ENCODE data around the gene WSCD1. TPM values are rescaled to one million over a fixed set of nuclear protein-coding genes. Genes with fewer than 3 reads are reported as not detected.

The WSCD1 gene
- polyA plus RNA-seq, 3 donors = not detected

- TF ChIP-seq CTCF (IDR thresholded peaks at IDR 0.05) = no peak
- intact Hi-C loops (cut with micrococcal nuclease) = no loop called here
- H3K9me3 Mint-ChIP-seq = no peaks in the 10 kb centered on the region
- Histone ChIP-seq H3K4me1 (ENCODE audit: control insufficient read depth in 1 of 2, insufficient read depth in 2 of 2, low read length in 2 of 2) (no peaks in the 10 kb centered on the region), H4K20me1 (ENCODE audit: insufficient read depth, low read length) (no peaks in the 10 kb centered on the region), H3K9me3 (replicated peaks in 1 of 2; ENCODE audit: control insufficient read depth in 1 of 2, insufficient read depth in 1 of 2, low read length in 2 of 2) (no peaks in the 10 kb centered on the region), H3K9ac (ENCODE audit: insufficient read depth, low read length, poor library complexity, severe bottlenecking) (no peak overlapping the region), H2AFZ (ENCODE audit: insufficient read depth, low read depth, low read length, poor library complexity, severe bottlenecking) (no peak overlapping the region), H3K4me2 (replicated peaks; ENCODE audit: extremely low read depth, low read length, poor library complexity, severe bottlenecking) (no peak overlapping the region), H3K36me3 (replicated peaks in 1 of 2; ENCODE audit: control insufficient read depth in 1 of 2, insufficient read depth in 2 of 2, low read length in 2 of 2) (no peaks in the 10 kb centered on the region), H3K79me2 (ENCODE audit: insufficient read depth, low read length) (no peaks in the 10 kb centered on the region), H3K27me3 (ENCODE audit: control insufficient read depth in 2 of 2, insufficient read depth in 2 of 2, low read length in 2 of 2) (no peaks in the 10 kb centered on the region), H3K27ac (ENCODE audit: low read depth in 1 of 2, low read length in 2 of 2) (no peak overlapping the region), H3K4me3 (replicated peaks in 1 of 3; ENCODE audit: low read depth in 2 of 3, low read length in 3 of 3) (no peak overlapping the region)
- H3K36me3 Mint-ChIP-seq = no peaks in the 10 kb centered on the region
- DNase-seq = no peak
- no peaks in the 10 kb centered on the region for H3K4me1 Mint-ChIP-seq
- no peak overlapping the region for H3K4me3 Mint-ChIP-seq
- no peak overlapping the region for H3K27ac Mint-ChIP-seq
- WGBS (ENCODE audit: insufficient coverage) = 88% methylated on average over 2 of the region's 4 CpGs
- H3K27me3 Mint-ChIP-seq (ENCODE audit: low read depth in 3 of 3) = peaks cover 4 to 12% (median 6%) of the 10 kb centered on the region in 3 donors
Observed at GRCh38 chr17:6162216-6162615, 92.0 kb downstream of the WSCD1 start.

- Histone ChIP-seq H3K27me3 (ENCODE audit: control insufficient read depth in 2 of 2, insufficient read depth in 2 of 2, low read length in 2 of 2) (no peaks in the 10 kb centered on the region), H3K4me1 (ENCODE audit: control insufficient read depth in 1 of 2, insufficient read depth in 2 of 2, low read length in 2 of 2) (no peaks in the 10 kb centered on the region), H3K4me2 (replicated peaks; ENCODE audit: extremely low read depth, low read length, poor library complexity, severe bottlenecking) (no peak overlapping the region), H4K20me1 (ENCODE audit: insufficient read depth, low read length) (no peaks in the 10 kb centered on the region), H3K36me3 (replicated peaks in 1 of 2; ENCODE audit: control insufficient read depth in 1 of 2, insufficient read depth in 2 of 2, low read length in 2 of 2) (no peaks in the 10 kb centered on the region), H3K27ac (ENCODE audit: low read depth in 1 of 2, low read length in 2 of 2) (no peak overlapping the region), H3K79me2 (ENCODE audit: insufficient read depth, low read length) (no peaks in the 10 kb centered on the region), H3K4me3 (replicated peaks in 1 of 3; ENCODE audit: low read depth in 2 of 3, low read length in 3 of 3) (no peak overlapping the region), H3K9ac (ENCODE audit: insufficient read depth, low read length, poor library complexity, severe bottlenecking) (no peak overlapping the region), H3K9me3 (replicated peaks in 1 of 2; ENCODE audit: control insufficient read depth in 1 of 2, insufficient read depth in 1 of 2, low read length in 2 of 2) (no peaks in the 10 kb centered on the region), H2AFZ (ENCODE audit: insufficient read depth, low read depth, low read length, poor library complexity, severe bottlenecking) (no peak overlapping the region)
- intact Hi-C loops (cut with micrococcal nuclease) = no loop called here
- Mint-ChIP-seq H3K4me3 (no peak overlapping the region), H3K4me1 (no peaks in the 10 kb centered on the region), H3K27ac (no peak overlapping the region), H3K27me3 (ENCODE audit: low read depth in 3 of 3) (peaks cover 4 to 12% (median 5%) of the 10 kb centered on the region in 3 donors), H3K9me3 (no peaks in the 10 kb centered on the region), H3K36me3 (no peaks in the 10 kb centered on the region)
- TF ChIP-seq CTCF (IDR thresholded peaks at IDR 0.05) = no peak
- no peak for DNase-seq
- WGBS (ENCODE audit: insufficient coverage) = 79% methylated on average over 9 of the region's 9 CpGs
Observed at GRCh38 chr17:6162892-6163291, 92.7 kb downstream of the WSCD1 start.
